Activated CD8-positive, alpha-beta memory T cell treated with anti-CD3 and anti-CD28 coated beads, Interleukin-2, amount 50 U/mL, for 1 hour (primary cell): Measurements from ENCODE around the gene ECT2L.

Source experiments
- DNase-seq: peaks from one replicate; pipeline ENCODE4 v3.0.0-alpha.2; 2020; ENCODE audit errors: extremely low read depth

The ECT2L gene

GRCh38 chr6:138803861-138804260 lies 8.0 kb downstream of the ECT2L start:
- DNase-seq, result no peak

GRCh38 chr6:138805016-138805765 lies 9.3 kb downstream of the ECT2L start:
- DNase-seq, result no peak

GRCh38 chr6:138806889-138807288 lies 11.0 kb downstream of the ECT2L start:
- no peak for DNase-seq

- no peak for DNase-seq
Measured at GRCh38 chr6:138809677-138810076, 13.8 kb downstream of the ECT2L start.

GRCh38 chr6:138811866-138812265 lies 16.0 kb downstream of the ECT2L start:
- DNase-seq, result no peak

- no peak for DNase-seq
Measured at GRCh38 chr6:138814179-138814834, 18.4 kb downstream of the ECT2L start.

GRCh38 chr6:138815221-138815620 lies 19.3 kb downstream of the ECT2L start:
- no peak for DNase-seq

- DNase-seq, result no peak
Measured at GRCh38 chr6:138815797-138816528, 20.1 kb downstream of the ECT2L start.

GRCh38 chr6:138817799-138818198 lies 21.9 kb downstream of the ECT2L start:
- DNase-seq, result no peak

- DNase-seq, result no peak
Measured at GRCh38 chr6:138818496-138819194, 22.8 kb downstream of the ECT2L start.

GRCh38 chr6:138821519-138821918 lies 25.6 kb downstream of the ECT2L start:
- DNase-seq, result no peak

- DNase-seq, result no peak
Measured at GRCh38 chr6:138824482-138825144, 28.7 kb downstream of the ECT2L start.

- no peak for DNase-seq
Measured at GRCh38 chr6:138830248-138830647, 34.4 kb downstream of the ECT2L start.

GRCh38 chr6:138832182-138832581 lies 36.3 kb downstream of the ECT2L start:
- DNase-seq, result no peak

GRCh38 chr6:138833816-138834539 lies 38.1 kb downstream of the ECT2L start:
- no peak for DNase-seq

- DNase-seq, result no peak
Measured at GRCh38 chr6:138837246-138837645, 41.4 kb downstream of the ECT2L start.

GRCh38 chr6:138844192-138844591 lies 48.3 kb downstream of the ECT2L start:
- no peak for DNase-seq

GRCh38 chr6:138847884-138848283 lies 52.0 kb downstream of the ECT2L start:
- DNase-seq, result no peak

- no peak for DNase-seq
Measured at GRCh38 chr6:138848461-138848860, 52.6 kb downstream of the ECT2L start.

- no peak for DNase-seq
Measured at GRCh38 chr6:138849791-138850190, 53.9 kb downstream of the ECT2L start.

GRCh38 chr6:138856654-138857053 lies 60.8 kb downstream of the ECT2L start:
- no peak for DNase-seq
